Retinal pigment epithelial cell (primary cell): ENCODE results near the gene CDNF.

Experiments
- DNase-seq: peaks from one replicate; pipeline ENCODE4 v3.0.0-alpha.2; 2010; ENCODE audit warnings: low read depth
- H3K4me3 ChIP-seq: 2 replicates; pipeline ENCODE4 v1.5.1; 2011; ENCODE audit warnings: mild to moderate bottlenecking, low read length, control low read depth, moderate library complexity
- TF ChIP-seq, protein P1 (sequence below): conservative IDR thresholded peaks from 2 replicates; pipeline ENCODE4 v1.5.1; 2011; ENCODE audit warnings: low read depth, low read length, control low read depth, inconsistent platforms

The CDNF gene

DNA sequence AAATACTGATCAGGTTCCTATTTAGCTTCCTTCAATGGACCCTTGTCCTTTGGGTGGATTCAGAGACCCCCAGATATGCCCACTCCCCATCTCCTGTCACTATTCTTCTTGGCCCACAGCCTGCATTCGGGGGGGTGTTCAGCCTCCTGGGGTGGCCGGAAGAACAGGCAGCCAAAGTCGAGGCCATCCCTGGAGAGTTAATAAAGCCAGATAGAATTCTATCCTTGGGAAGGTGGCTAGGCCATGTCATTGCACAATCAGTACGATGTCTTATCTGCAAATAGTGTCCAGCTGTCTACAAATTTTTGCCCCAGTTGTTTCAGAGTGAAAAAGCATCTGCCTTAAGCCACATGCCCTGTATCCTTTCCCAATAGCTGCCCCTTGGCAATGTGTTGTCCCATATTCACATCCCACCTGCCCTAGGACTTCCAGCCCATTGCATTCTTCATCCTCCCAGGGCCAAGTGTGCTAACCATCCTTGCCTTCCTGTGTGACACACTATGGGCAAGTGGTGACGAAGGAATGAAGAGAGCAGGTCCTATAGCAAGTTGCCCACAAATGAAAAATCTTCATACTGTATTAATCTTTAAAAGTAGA, 53.3 kb downstream of the CDNF start:
- H3K4me3 ChIP-seq = no peak overlapping the region
- TF ChIP-seq, protein P1, sequence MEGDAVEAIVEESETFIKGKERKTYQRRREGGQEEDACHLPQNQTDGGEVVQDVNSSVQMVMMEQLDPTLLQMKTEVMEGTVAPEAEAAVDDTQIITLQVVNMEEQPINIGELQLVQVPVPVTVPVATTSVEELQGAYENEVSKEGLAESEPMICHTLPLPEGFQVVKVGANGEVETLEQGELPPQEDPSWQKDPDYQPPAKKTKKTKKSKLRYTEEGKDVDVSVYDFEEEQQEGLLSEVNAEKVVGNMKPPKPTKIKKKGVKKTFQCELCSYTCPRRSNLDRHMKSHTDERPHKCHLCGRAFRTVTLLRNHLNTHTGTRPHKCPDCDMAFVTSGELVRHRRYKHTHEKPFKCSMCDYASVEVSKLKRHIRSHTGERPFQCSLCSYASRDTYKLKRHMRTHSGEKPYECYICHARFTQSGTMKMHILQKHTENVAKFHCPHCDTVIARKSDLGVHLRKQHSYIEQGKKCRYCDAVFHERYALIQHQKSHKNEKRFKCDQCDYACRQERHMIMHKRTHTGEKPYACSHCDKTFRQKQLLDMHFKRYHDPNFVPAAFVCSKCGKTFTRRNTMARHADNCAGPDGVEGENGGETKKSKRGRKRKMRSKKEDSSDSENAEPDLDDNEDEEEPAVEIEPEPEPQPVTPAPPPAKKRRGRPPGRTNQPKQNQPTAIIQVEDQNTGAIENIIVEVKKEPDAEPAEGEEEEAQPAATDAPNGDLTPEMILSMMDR = no peak
- DNase-seq = no peak

DNA sequence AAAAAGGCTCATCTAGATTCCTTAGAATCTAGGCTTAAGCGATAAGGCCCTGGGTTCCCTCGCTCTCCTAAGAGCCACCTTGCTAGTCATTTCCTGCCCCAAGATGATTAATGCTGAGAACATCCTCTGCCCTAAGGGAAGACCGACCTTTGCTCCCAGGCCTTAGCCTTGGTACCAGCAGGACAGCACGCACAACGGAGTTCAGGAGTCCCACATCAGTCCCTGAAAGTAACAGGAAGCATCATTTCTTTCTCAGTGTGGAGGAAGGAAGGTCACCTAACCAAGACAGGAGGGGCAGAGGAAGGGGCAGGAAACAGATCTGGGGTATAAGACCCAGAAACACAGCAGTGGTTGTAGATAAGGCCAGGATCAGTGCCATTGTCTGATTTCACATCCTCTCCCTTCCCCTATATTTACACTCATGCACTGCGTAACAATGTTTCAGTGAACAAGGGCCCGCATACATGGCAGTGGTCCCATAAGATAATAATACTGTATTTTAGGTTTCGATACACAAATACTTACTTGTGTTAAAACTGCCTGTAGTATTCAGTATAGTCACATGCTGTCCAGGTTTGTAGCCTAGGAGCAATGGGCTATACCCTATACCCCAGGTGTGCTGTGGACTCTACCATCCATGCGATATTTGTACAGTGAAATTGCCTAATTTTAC, 55.0 kb downstream of the CDNF start:
- no peak for DNase-seq
- H3K4me3 ChIP-seq = no peak overlapping the region

DNA sequence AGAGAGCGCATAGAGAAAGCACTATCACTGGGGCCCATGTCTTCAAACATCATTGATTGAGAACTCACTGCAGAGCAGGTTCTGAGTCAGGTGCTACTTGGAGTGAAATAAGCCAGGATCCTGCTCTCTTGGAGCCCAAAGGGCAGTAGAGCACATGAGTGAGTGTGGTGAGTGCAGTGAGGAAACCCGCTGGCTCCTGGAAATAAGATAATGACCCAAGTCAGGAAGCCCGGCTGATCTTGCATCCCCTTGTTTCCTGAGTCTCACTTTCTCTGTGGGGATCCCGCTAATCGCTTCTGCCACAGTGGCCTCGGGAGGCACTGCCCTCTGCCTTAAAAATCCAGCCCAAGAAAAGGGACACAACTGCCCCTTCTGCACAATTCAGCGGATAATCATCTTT, 56.1 kb downstream of the CDNF start:
- H3K4me3 ChIP-seq = no peak overlapping the region
- no peak for DNase-seq
- TF ChIP-seq, protein P1 = no peak

More for the DNA sequence above, 55.0 kb downstream of the CDNF start:
- TF ChIP-seq, protein P1 = no peak

DNA sequence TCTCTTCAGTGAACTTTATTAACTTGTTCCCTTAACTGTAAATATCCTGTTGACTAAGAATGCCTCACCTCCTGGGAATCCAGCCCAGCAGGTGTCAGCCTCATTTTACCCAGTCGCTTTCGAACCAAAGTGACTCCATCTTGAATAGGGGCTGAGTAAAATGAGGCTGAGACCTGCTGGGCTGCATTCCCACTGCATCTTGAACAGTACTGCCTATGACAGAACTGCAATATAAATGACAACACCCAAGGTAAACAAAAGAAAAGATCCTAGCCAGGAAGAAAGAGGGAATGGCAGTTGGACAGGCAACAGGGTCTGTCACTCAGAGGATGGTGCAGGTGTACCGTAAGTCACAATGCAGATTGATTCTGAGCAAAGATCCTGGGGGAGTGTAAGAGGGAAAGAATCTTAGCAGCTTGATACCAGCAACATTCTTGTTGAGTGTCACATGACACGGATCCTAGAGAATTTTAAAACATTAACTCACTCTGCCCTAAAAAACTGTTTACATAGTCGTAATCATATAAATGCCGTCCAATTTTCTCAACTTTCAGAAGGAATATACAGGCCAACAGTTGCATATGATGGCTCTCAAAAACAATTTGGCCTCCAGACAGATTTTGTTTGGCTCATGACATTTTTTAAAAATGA, 58.7 kb downstream of the CDNF start:
- no peak for DNase-seq
- TF ChIP-seq, protein P1 = no peak
- no peak overlapping the region for H3K4me3 ChIP-seq

GRCh38 chr10:14776546-14776945, 61.3 kb downstream of the CDNF start:
- TF ChIP-seq, protein P1 = no peak
- DNase-seq = no peak
- no peak overlapping the region for H3K4me3 ChIP-seq

GRCh38 chr10:14775656-14776055, 62.2 kb downstream of the CDNF start:
- TF ChIP-seq, protein P1 = no peak
- no peak overlapping the region for H3K4me3 ChIP-seq
- no peak for DNase-seq

DNA sequence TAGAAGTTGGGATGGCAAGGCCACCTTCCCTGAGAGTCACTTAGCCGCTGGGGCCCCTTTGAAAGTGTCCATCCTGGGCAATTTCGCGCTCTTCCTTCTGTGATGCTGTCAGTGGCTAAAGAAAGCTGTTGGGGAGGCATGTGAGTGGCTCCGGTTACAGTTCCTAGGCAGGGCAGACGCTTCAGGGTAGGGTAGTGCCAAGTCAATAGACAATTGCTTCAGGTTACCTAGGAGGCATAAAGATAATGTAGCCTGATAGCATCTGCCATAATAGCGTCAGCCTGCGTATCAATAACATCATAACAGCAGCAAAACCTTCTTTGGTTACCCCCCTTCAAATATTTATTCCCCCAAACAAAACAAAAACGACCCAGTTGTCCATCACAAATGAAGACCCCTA, 63.0 kb downstream of the CDNF start, which contains the start of gene FAM107B:
TSS of gene FAM107B (minus strand) at position 101 of the 400 bp plus-strand sequence. CDS start 234 bp downstream, outside the sequence.
- no peak for DNase-seq
- TF ChIP-seq, protein P1 = no peak
- no peak within 1 kb of the TSS for H3K4me3 ChIP-seq
